WI38 (cell line): ENCODE measurements around the gene SCAF1.

Experiments
- H3K4me3 ChIP-seq: 2 replicates; pipeline ENCODE4 v1.5.1; 2011; ENCODE audit warnings: low read depth, mild to moderate bottlenecking, control low read depth, low read length
- TF ChIP-seq, protein P1 (sequence below): IDR thresholded peaks from 2 replicates; pipeline ENCODE4 v1.5.1; 2012; ENCODE audit warnings: low read depth, mild to moderate bottlenecking, control low read depth, low read length

Gene SCAF1

DNA sequence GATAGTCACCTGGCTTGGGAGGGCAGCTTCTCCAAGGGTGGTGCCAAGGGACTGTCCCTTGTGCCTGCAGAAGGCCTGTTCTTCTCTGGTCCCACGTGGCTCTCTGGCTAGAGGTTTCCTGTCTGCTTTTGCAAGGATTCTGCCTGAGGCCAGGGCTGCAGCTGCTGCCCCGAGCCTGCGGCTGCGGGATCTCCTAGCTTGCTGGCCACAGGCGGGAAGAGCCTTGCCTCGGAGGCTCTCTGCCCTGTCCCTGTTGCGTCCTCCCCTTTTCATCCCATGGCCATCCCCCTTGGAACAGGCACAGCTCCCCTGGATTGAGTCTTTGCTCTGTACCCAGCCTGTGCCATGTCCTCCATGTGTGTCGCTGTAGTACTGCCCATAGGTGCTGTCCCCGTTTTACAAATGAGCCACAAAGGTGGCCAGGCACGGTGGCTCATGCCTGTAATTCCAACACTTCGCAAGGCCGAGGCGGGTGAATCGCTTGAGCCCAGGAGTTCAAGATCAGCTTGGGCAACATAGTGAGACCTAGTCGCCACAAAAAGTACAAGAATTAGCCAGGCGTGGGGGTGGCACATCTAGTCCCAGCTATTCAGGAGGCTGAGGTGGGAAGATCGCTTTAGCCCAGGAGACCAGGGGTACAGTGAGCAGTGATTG lies 14.6 kb downstream of the SCAF1 start:
- TF ChIP-seq, protein P1, sequence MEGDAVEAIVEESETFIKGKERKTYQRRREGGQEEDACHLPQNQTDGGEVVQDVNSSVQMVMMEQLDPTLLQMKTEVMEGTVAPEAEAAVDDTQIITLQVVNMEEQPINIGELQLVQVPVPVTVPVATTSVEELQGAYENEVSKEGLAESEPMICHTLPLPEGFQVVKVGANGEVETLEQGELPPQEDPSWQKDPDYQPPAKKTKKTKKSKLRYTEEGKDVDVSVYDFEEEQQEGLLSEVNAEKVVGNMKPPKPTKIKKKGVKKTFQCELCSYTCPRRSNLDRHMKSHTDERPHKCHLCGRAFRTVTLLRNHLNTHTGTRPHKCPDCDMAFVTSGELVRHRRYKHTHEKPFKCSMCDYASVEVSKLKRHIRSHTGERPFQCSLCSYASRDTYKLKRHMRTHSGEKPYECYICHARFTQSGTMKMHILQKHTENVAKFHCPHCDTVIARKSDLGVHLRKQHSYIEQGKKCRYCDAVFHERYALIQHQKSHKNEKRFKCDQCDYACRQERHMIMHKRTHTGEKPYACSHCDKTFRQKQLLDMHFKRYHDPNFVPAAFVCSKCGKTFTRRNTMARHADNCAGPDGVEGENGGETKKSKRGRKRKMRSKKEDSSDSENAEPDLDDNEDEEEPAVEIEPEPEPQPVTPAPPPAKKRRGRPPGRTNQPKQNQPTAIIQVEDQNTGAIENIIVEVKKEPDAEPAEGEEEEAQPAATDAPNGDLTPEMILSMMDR, result no peak
- no peak overlapping the region for H3K4me3 ChIP-seq

DNA sequence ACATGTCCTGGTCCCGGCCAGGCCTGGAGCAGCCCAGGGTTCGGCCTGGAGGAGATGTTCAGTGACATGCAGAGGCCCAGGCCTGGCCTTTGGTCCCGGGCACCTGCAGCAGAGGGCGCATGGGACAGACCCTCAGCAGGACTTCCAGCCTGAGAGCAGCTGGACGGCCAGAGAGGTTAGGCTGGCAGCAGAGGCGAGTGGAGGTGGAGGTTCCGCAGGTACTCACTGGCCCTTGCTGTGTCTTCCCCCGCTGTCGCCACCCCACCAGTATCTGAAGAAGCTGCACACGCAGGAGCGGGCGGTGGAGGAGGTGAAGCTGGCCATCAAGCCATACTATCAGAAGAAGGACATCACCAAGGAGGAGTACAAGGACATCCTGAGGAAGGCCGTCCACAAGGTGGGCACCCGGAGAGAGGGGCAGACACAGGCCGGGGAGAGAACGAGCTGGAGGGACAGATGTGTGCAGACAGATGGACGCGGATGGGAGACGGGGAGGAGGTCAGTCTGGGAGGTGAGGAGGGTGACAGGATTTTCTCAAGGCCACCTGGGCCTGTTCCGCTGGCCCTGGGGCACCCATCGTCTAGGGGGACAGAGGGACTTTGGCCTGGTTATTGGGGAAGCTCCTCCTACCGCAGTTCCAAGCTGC lies 15.6 kb downstream of the SCAF1 start:
- H3K4me3 ChIP-seq, result no peak overlapping the region
- TF ChIP-seq, protein P1, result no peak

DNA sequence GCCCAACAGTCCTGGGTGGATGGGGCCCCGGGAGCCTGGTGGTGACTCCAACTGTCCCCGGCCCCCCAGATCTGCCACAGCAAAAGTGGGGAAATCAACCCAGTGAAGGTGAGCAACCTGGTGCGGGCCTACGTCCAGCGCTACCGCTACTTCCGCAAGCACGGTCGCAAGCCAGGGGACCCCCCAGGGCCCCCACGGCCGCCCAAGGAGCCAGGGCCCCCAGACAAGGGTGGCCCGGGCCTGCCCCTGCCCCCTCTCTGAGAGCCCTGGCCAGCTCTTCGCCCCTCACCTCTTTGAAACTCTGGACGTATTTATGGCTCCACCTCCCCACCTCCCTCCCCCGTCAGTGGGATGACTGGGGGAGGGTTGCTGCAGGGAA lies 16.1 kb downstream of the SCAF1 start:
- H3K4me3 ChIP-seq, result no peak overlapping the region
- TF ChIP-seq, protein P1, result no peak

DNA sequence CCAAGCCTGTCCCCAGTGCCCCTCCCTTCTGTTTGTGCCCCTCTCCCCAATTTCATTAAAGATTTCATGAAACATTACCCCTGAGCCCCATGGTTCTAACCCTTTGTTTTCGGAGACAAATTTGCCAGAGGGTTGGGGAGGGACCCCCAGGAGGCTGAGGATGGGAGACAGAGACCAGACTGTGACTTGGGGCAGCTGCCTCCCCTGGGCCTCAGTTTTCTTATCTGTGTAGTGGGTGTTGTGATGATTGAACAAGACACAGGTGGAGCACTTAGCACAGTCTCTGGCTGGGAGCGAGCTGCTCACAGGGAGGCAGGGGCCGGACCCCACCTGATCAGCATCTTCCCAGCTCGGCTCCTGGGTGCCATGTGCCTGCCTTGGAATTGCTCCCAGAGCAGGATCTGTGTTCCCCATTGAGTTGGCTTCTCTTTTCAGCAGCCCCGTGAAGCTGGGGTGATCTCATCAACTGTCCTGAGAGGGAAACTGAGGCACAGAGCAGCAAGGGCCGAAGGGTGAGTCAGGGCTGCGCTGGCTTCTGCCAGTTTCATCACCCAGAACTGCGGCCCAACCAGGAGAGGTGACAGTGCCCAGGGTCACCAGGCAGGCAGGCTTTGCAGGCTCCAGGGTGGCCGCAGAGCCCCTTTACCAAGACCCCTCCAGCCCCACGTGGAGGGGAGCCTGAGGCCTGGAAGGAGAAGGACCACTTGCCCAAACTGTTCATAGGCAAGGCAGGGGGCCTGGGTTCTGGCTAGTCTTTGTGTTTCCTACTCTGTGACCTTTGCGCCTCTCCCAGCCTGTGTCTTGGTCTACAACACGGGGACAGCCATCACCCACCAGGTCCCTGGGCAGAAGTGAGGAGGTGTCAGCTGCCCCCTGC lies 16.8 kb downstream of the SCAF1 start:
- H3K4me3 ChIP-seq, result no peak overlapping the region
- TF ChIP-seq, protein P1, result no peak

DNA sequence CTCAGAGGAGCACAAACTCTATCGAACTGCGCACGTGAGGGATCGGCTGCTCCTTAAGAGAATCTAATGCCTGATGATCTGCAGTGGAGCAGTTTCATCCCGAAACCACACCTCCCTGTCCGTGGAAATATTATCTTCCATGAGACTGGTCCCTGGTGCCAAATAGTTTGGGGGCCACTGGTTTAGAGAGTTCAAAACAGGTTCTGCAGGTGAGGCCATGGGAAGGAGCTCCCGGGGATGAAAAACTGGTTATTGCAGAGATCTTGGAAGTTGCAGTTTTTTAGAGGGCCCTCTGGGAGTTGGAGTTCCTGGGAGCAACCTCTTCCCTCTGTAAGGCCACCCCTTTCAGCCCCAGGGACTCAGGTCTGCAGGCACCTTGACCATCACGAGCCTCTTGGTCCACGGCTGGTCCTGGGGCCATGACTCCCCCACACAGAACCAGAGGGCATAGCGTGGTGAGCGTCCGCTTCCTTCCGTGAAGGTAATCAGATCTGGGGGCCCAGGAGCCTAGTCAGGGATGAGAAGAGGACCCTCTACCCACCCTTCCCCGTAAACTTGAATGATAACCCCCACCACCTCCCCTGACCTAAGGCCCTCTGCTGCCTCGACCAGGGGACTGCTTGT lies 18.4 kb downstream of the SCAF1 start:
- no peak overlapping the region for H3K4me3 ChIP-seq
- TF ChIP-seq, protein P1, result no peak

DNA sequence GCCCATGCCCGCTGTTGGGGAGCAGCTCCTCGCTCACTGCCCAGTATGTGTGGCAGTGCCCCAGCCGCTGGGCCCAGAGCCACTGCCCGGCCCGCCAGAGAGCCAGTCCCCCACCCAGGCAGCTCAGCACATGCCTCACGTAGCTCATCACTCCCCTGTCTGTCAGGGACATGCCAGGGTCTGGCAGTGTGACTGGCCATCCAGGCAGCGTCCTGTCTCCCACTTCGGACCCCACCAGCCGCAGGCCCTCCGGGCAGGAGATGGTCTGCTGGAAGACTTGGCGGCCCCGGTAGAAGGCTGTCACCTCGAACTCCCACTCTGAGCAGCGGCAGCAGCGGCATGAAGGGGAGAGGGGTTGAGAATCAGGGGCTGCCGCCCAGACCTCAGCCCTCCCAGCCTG lies 20.0 kb downstream of the SCAF1 start:
- no peak overlapping the region for H3K4me3 ChIP-seq
- TF ChIP-seq, protein P1, result no peak
